Measurements from ENCODE around the gene TP53RK.

TP53RK gene

GRCh38 chr20:46706242-46706641 lies 17.0 kb upstream of the TP53RK start:
- H3K4me3 ChIP-seq (replicated peaks; ENCODE audit: insufficient read depth, low read length) = no peak overlapping the region
- peaks cover 18% of the 10 kb centered on the region for H3K27me3 ChIP-seq (ENCODE audit: insufficient read depth, poor library complexity, severe bottlenecking)
- no peak overlapping the region for H3K27ac ChIP-seq (replicated peaks)
- no peak for DNase-seq (ENCODE audit: low read depth in 1 of 2, low spot score in 1 of 2)
- TF ChIP-seq SPI1 (IDR thresholded peaks at IDR 0.05; ENCODE audit: borderline replicate concordance, low read depth) (no peak), POLR2AphosphoS5 (IDR thresholded peaks at IDR 0.05; ENCODE audit: low read depth) (no peak), GABPA (IDR thresholded peaks at IDR 0.05; ENCODE audit: low read depth) (no peak), REST (IDR thresholded peaks at IDR 0.05; ENCODE audit: insufficient replicate concordance, low read depth) (no peak), CTCF (IDR thresholded peaks at IDR 0.05; ENCODE audit: insufficient read depth, low read length) (no peak)

- peaks cover 12% of the 10 kb centered on the region for H3K27me3 ChIP-seq (ENCODE audit: insufficient read depth, poor library complexity, severe bottlenecking)
- no peak overlapping the region for H3K4me3 ChIP-seq (replicated peaks; ENCODE audit: insufficient read depth, low read length)
- H3K27ac ChIP-seq (replicated peaks) = no peak overlapping the region
- no peak for TF ChIP-seq REST (IDR thresholded peaks at IDR 0.05; ENCODE audit: insufficient replicate concordance, low read depth)
- no peak for TF ChIP-seq CTCF (IDR thresholded peaks at IDR 0.05; ENCODE audit: insufficient read depth, low read length)
- no peak for TF ChIP-seq SPI1 (IDR thresholded peaks at IDR 0.05; ENCODE audit: borderline replicate concordance, low read depth)
- no peak for DNase-seq (ENCODE audit: low read depth in 1 of 2, low spot score in 1 of 2)
Observed at GRCh38 chr20:46705378-46705729, 16.1 kb upstream of the TP53RK start.

- DNase-seq (ENCODE audit: low read depth in 1 of 2, low spot score in 1 of 2) = no peak
Observed at GRCh38 chr20:46704714-46705377, 15.6 kb upstream of the TP53RK start.

More at GRCh38 chr20:46704714-46705377, 15.6 kb upstream of the TP53RK start:
- Histone ChIP-seq H3K27me3 (ENCODE audit: insufficient read depth, poor library complexity, severe bottlenecking) (peaks cover 7% of the 10 kb centered on the region), H3K4me3 (replicated peaks; ENCODE audit: insufficient read depth, low read length) (no peak overlapping the region), H3K27ac (replicated peaks) (no peak overlapping the region)
- TF ChIP-seq REST (IDR thresholded peaks at IDR 0.05; ENCODE audit: insufficient replicate concordance, low read depth) = no peak
- TF ChIP-seq GABPA (IDR thresholded peaks at IDR 0.05; ENCODE audit: low read depth) = no peak
- no peak for TF ChIP-seq SPI1 (IDR thresholded peaks at IDR 0.05; ENCODE audit: borderline replicate concordance, low read depth)
- no peak for TF ChIP-seq CTCF (IDR thresholded peaks at IDR 0.05; ENCODE audit: insufficient read depth, low read length)
- no peak for TF ChIP-seq POLR2AphosphoS5 (IDR thresholded peaks at IDR 0.05; ENCODE audit: low read depth)
